Osteoblast (primary cell): ENCODE results near the gene USHBP1. TPM values are rescaled to one million over a fixed set of nuclear protein-coding genes. Genes with fewer than 3 reads are reported as not detected.

Experiments
- DNase-seq: peaks from one replicate; pipeline ENCODE4 v3.0.0; 2011; ENCODE audit warnings: low spot score, mixed read lengths; ENCODE audit not compliant: insufficient read length; ENCODE audit errors: missing footprints
- H2AFZ ChIP-seq: 2 replicates; pipeline ENCODE4 v1.6.0; 2011; ENCODE audit warnings: mild to moderate bottlenecking, low read length
- H3K27ac ChIP-seq: 2 replicates; pipeline ENCODE4 v1.5.1; 2011; ENCODE audit warnings: mild to moderate bottlenecking, low read depth, low read length, moderate library complexity
- H3K27me3 ChIP-seq: 2 replicates; pipeline ENCODE4 v1.6.0; 2012; ENCODE audit warnings: mild to moderate bottlenecking, control low read depth, inconsistent platforms, low read length, moderate library complexity; ENCODE audit not compliant: insufficient read depth
- H3K36me3 ChIP-seq: 2 replicates; pipeline ENCODE4 v1.5.1; 2011; ENCODE audit warnings: mild to moderate bottlenecking, low read length, control low read depth, moderate library complexity; ENCODE audit not compliant: insufficient read depth
- H3K4me1 ChIP-seq: 2 replicates; pipeline ENCODE4 v1.5.1; 2011; ENCODE audit warnings: mild to moderate bottlenecking, low read length, control low read depth, moderate library complexity; ENCODE audit not compliant: insufficient read depth
- H3K4me2 ChIP-seq: 2 replicates; pipeline ENCODE4 v1.6.0; 2011; ENCODE audit warnings: mild to moderate bottlenecking, low read length; ENCODE audit not compliant: insufficient read depth
- H3K4me3 ChIP-seq: fragments of 200-600 bp; sonication (generic); 3 replicates; pipeline ENCODE4 v1.5.1; 2012; ENCODE audit warnings: mild to moderate bottlenecking, low read length, inconsistent platforms; ENCODE audit not compliant: insufficient read depth
- H3K79me2 ChIP-seq: 2 replicates; pipeline ENCODE4 v1.6.0; 2012; ENCODE audit warnings: mild to moderate bottlenecking, low read length, control low read depth, inconsistent platforms; ENCODE audit not compliant: insufficient read depth
- H3K9me3 ChIP-seq: 2 replicates; pipeline ENCODE4 v1.5.1; 2011; ENCODE audit warnings: low read depth, low read length, control low read depth
- H4K20me1 ChIP-seq: 2 replicates; pipeline ENCODE4 v1.6.0; 2012; ENCODE audit warnings: mild to moderate bottlenecking, low read length, control low read depth; ENCODE audit not compliant: insufficient read depth
- total RNA-seq: library from RNA; depleted of rRNA; stranded (reverse); fragments of >200 nt; gene quantifications from 2 replicates; pipeline ENCODE4 v1.2.3, GENCODE V29; 2012
- TF ChIP-seq, protein P1 (sequence below): IDR thresholded peaks from 2 replicates; pipeline ENCODE4 v1.5.1; 2011; ENCODE audit warnings: mild to moderate bottlenecking, low read depth, low read length, moderate library complexity; ENCODE audit errors: extremely low read depth

The USHBP1 gene
- total RNA-seq, 1 donor = not detected

GRCh38 chr19:17306285-17306714, 41.8 kb upstream of the USHBP1 start:
- peak overlapping the region; percentile 99 for H2AFZ ChIP-seq
- H3K4me3 ChIP-seq = peak overlapping the region; percentile 99
- peak overlapping the region; percentile 68 for H3K27ac ChIP-seq
- H3K9me3 ChIP-seq = no peaks in the 10 kb centered on the region
- TF ChIP-seq, protein P1, sequence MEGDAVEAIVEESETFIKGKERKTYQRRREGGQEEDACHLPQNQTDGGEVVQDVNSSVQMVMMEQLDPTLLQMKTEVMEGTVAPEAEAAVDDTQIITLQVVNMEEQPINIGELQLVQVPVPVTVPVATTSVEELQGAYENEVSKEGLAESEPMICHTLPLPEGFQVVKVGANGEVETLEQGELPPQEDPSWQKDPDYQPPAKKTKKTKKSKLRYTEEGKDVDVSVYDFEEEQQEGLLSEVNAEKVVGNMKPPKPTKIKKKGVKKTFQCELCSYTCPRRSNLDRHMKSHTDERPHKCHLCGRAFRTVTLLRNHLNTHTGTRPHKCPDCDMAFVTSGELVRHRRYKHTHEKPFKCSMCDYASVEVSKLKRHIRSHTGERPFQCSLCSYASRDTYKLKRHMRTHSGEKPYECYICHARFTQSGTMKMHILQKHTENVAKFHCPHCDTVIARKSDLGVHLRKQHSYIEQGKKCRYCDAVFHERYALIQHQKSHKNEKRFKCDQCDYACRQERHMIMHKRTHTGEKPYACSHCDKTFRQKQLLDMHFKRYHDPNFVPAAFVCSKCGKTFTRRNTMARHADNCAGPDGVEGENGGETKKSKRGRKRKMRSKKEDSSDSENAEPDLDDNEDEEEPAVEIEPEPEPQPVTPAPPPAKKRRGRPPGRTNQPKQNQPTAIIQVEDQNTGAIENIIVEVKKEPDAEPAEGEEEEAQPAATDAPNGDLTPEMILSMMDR = no peak
- H3K27me3 ChIP-seq = no peaks in the 10 kb centered on the region
- H3K4me2 ChIP-seq = peak overlapping the region; percentile 88
- peak; percentile 71 for DNase-seq
- H4K20me1 ChIP-seq = peaks cover 11% of the 10 kb centered on the region
- H3K36me3 ChIP-seq = no peaks in the 10 kb centered on the region
- peaks cover 33% of the 10 kb centered on the region for H3K79me2 ChIP-seq
- peaks cover 43% of the 10 kb centered on the region for H3K4me1 ChIP-seq

DNA sequence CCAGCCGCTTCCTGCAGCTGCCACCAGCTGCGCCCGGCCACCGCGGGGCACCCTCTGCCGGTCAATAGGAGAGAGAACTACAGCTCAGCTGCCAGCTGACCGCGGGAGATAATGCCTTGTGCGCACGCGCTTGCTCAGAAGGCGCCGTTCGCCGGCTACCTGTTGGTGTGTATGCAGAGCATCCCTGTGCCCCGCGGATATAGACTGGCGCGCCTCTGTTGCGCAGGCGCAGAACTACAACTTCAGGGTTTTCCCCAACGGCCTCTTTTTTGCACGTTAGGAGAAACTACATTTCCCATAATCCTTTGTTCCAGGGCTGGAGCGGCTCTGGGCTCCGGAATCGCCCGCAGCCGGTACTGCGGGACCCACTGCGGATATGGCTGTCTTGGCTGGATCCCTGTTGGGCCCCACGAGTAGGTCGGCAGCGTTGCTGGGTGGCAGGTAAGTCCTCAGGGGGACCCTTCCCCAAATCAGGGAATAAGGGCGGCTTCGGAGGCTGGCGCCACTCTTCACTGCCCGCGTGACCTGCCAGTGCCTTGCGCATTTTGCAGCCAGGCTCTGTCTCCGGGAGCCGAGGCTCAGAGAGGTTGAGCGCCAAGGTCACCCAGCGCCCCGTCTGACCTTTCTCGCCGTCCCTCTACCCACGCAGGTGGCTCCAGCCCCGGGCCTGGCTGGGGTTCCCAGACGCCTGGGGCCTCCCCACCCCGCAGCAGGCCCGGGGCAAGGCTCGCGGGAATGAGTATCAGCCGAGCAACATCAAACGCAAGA, 41.2 kb upstream of the USHBP1 start, which contains the start of gene MRPL34:
MRPL34 (plus strand) TSS at position 356 of the 768 bp plus-strand sequence; CDS start at position 377, 21 bp downstream.
- Histone ChIP-seq H3K4me3 (peak within 1 kb of the TSS; percentile 99), H3K4me1 (peaks cover 41% of the 10 kb centered on the region), H3K36me3 (no peaks in the 10 kb centered on the region), H3K79me2 (peaks cover 27% of the 10 kb centered on the region), H2AFZ (peak within 1 kb of the TSS; percentile 99), H3K27ac (peak within 1 kb of the TSS; percentile 68), H3K4me2 (peak within 1 kb of the TSS; percentile 88), H3K27me3 (no peaks in the 10 kb centered on the region), H3K9me3 (no peaks in the 10 kb centered on the region), H4K20me1 (peaks cover 7% of the 10 kb centered on the region)
- TF ChIP-seq, protein P1 = peak; percentile 70
- peak; percentile 98 for DNase-seq

GRCh38 chr19:17305216-17305516, 40.6 kb upstream of the USHBP1 start:
- Histone ChIP-seq H3K4me1 (peaks cover 35% of the 10 kb centered on the region), H3K27ac (no peak overlapping the region), H3K27me3 (no peaks in the 10 kb centered on the region), H4K20me1 (peaks cover 2% of the 10 kb centered on the region), H3K9me3 (no peaks in the 10 kb centered on the region), H3K36me3 (no peaks in the 10 kb centered on the region), H2AFZ (peak overlapping the region; percentile 99), H3K4me3 (peak overlapping the region; percentile 99), H3K79me2 (peaks cover 21% of the 10 kb centered on the region), H3K4me2 (peak overlapping the region; percentile 88)
- no peak for DNase-seq
- TF ChIP-seq, protein P1 = no peak

DNA sequence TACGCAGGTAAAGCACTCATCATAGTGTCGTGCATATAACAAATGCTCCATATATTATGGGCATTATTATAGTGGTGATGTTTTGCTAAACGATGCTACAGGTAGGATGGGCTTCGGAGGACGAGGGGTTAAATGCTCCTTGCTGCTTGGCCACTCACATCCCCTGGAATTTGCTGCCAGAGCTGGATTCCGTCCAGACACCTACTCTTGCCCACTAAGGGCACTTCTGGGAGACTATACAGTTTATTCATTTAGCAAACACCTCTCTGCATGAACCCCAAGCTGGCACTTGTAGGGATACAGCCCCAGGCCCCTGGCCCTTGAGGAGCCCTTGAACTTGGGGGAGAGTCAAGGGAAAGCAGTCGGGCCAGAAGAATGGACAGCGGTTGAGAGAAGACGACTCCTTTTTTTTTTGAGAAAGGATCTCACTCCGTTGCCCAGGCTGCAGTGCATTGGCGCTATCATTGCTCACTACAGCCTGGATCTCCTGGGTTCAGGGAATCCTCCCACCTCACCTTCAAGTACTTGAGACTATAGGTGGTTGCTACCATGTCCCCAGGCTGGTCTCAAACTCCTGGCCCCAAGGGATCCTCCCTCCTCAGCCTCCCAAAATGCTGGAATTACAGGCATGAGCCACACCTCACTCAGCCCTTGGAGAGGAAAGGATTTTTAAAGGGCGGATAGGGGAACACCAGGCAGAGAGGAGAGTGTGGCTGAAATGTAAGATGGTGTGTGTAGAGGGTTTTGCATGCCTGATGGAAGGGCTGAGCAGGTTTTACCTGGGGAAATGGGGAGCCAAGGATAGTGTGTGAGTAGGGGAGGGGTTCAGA, 40.1 kb upstream of the USHBP1 start:
- H3K36me3 ChIP-seq = no peaks in the 10 kb centered on the region
- peaks cover 16% of the 10 kb centered on the region for H3K79me2 ChIP-seq
- H3K4me2 ChIP-seq = peak overlapping the region; percentile 88
- peak; percentile 21 for DNase-seq
- peaks cover 31% of the 10 kb centered on the region for H3K4me1 ChIP-seq
- peak overlapping the region; percentile 99 for H3K4me3 ChIP-seq
- no peak overlapping the region for H3K27ac ChIP-seq
- TF ChIP-seq, protein P1 = no peak
- H2AFZ ChIP-seq = no peak overlapping the region
- H3K9me3 ChIP-seq = no peaks in the 10 kb centered on the region
- no peaks in the 10 kb centered on the region for H3K27me3 ChIP-seq
- H4K20me1 ChIP-seq = no peaks in the 10 kb centered on the region
